Activated CD4-positive, alpha-beta memory T cell treated with anti-CD3 and anti-CD28 coated beads, Interleukin-2, amount 10 ng/mL, durations not matched to agents 7 days and 5 days (primary cell): ENCODE data around the gene LSM8. TPM values are rescaled to one million over a fixed set of nuclear protein-coding genes. Genes with fewer than 3 reads are reported as not detected.
"Not testable (repeated sequence)": the region's sequence is repeated elsewhere in the genome, so short reads cannot be mapped to it uniquely, and the experiment has no call there.

Source experiments
- CTCF ChIA-PET: fragments of 350-600 bp; sonication (Branson Sonifier 250); formaldehyde crosslinking; loops from one replicate; lab custom pipeline; 2021; ENCODE audit warnings: antibody characterized with exemption, inconsistent platforms; lab: Charles Lee
- POLR2A ChIA-PET: fragments of 350-600 bp; sonication (Branson Sonifier 250); formaldehyde crosslinking; loops from one replicate; lab custom pipeline; 2021; ENCODE audit warnings: antibody characterized with exemption; lab: Charles Lee
- DNase-seq: peaks from one replicate; pipeline ENCODE4 v3.0.0-alpha.2; 2020
- H3K27ac Mint-ChIP-seq: one replicate; pipeline ENCODE4 v1.8.0; 2021; ENCODE audit warnings: mild to moderate bottlenecking, mixed read lengths
- H3K27me3 Mint-ChIP-seq: one replicate; pipeline ENCODE4 v1.8.0; 2021; ENCODE audit warnings: mixed read lengths
- H3K36me3 Mint-ChIP-seq: one replicate; pipeline ENCODE4 v1.8.0; 2021; ENCODE audit warnings: low read depth, mixed read lengths
- H3K4me1 Mint-ChIP-seq: one replicate; pipeline ENCODE4 v1.8.0; 2021; ENCODE audit warnings: mixed read lengths
- H3K4me3 Mint-ChIP-seq: one replicate; pipeline ENCODE4 v1.8.0; 2021; ENCODE audit warnings: mild to moderate bottlenecking, mixed read lengths
- H3K9me3 Mint-ChIP-seq: one replicate; pipeline ENCODE4 v1.8.0; 2021; ENCODE audit warnings: mixed read lengths
- total RNA-seq, 2 experiments: library from RNA; stranded (reverse); gene quantifications; one replicate each; pipeline ENCODE4 v1.2.3, GENCODE V29; 2021

LSM8 gene
- total RNA-seq = 10 to 100 TPM; 51.3 to 51.8 TPM

DNA sequence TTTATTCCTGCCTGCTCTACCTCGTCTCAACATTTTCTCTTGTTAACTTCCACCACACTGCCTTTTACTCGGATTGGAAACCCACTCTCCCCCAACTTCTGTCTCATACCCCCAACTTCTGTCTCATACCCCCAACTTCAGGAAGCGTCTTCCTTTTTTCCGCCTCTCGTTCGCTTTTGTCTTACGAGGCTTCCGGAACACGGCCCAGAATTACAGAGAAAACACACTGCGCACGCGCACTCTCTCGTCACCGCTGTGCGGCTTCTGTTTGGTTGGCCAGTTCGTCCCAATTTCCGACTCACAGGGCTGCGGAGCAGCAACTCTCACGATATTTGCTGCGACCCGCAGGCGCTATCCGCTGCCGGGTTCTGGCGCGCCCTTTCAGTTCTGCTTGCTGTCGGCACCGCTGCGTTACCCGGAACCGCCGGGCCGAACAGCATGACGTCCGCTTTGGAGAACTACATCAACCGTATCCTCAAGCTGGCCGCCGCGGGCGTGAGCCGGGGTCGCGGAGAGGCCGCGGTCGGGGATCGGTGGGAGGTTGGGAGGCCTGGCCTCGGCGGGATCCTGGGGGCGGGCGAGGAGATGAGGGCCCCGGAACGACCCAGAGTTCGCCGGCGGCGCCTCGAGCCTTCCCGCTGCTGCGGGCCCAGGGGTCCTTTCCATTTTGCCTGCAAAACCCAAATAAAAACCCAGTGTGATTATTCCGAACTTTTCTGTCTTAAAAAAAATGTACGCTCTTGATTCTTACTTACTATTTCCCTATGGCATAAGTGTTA, at the start of gene LSM8:
TSS of gene LSM8 (plus strand) at position 379 of the 779 bp plus-strand sequence. CDS start at position 439, 60 bp downstream.
- POLR2A ChIA-PET = interaction anchor here (1.2 to 1.6 kb wide), 4 partner anchors 8 to 13 kb away, joined by 3 to 6 read pairs (median 5); no protein-coding TSS in a partner anchor
- H3K27me3 Mint-ChIP-seq = no peaks in the 10 kb centered on the region
- peak within 1 kb of the TSS; percentile 97 for H3K4me3 Mint-ChIP-seq
- H3K4me1 Mint-ChIP-seq = peaks cover 36% of the 10 kb centered on the region
- CTCF ChIA-PET = no interaction called here
- no peaks in the 10 kb centered on the region for H3K9me3 Mint-ChIP-seq
- H3K27ac Mint-ChIP-seq = peak within 1 kb of the TSS; percentile 98
- H3K36me3 Mint-ChIP-seq = peaks cover 40% of the 10 kb centered on the region
- DNase-seq = peak; percentile 98

DNA sequence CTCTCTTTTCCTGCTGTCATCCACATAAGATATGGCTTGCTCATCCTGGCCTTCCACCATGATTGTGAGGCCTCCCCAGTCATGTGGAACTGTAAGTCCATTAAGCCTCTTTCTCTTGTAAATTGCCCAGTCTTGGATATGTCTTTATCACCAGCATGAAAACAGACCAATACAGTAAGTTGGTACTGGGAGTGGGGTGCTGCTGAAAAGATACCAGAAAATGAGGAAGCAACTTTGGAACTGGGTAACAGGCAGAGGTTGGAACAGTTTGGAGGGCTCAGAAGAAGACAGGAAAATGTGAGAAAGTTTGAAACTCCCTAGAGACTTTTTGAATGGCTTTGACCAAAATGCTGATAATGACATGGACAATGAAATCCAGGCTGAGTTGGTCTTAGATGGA, 49.5 kb upstream of the LSM8 start:
- H3K36me3 Mint-ChIP-seq, CTCF ChIA-PET, H3K9me3 Mint-ChIP-seq, H3K4me1 Mint-ChIP-seq, DNase-seq, POLR2A ChIA-PET, H3K27me3 Mint-ChIP-seq, H3K4me3 Mint-ChIP-seq, H3K27ac Mint-ChIP-seq: not testable (repeated sequence)

DNA sequence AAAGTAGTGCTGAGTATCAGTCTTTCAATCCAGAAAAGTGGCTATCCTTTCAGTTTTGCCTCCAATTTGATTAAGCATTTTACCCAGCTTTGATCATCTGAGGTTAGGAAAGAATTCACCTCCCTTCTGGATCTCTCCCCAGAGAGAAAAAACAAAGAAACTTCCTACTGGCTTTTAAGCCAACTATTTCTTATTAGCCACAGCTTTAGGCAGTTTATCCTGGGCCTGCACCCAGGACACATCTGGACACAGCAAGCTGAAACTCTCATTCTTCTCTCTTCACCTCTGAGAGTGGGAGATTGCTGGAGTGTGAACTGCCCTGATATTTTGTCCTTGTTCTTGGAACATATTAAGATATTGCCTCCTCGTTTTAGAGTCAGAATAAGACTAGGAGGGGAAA, 43.5 kb upstream of the LSM8 start:
- Mint-ChIP-seq H3K27me3 (peaks cover 5% of the 10 kb centered on the region), H3K4me3 (no peak overlapping the region), H3K4me1 (no peaks in the 10 kb centered on the region), H3K27ac (no peak overlapping the region), H3K36me3 (no peaks in the 10 kb centered on the region), H3K9me3 (no peaks in the 10 kb centered on the region)
- POLR2A ChIA-PET = no interaction called here
- DNase-seq = no peak
- CTCF ChIA-PET = no interaction called here

DNA sequence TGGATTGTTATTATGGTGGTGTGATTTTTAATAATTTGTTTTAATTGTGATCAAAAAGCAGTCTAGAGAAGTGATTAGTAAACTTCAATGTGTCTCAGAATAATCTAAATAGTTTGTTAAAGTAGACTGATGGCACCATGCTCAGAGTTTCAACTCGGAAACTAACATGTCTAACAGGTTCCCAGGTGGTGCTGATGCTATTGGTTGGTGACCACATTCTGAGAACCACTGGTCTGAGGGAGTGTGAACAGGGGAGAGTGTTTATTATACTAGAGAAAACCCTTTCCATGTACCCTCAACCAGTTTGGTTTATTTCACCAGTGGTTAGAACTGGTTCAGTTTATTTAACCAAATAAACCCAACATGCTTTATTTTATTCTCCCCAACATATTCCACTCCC, 42.0 kb upstream of the LSM8 start:
- DNase-seq = no peak
- Mint-ChIP-seq H3K4me1 (no peaks in the 10 kb centered on the region), H3K27me3 (peaks cover 5% of the 10 kb centered on the region), H3K4me3 (no peak overlapping the region), H3K9me3 (no peaks in the 10 kb centered on the region), H3K36me3 (no peaks in the 10 kb centered on the region), H3K27ac (no peak overlapping the region)
- CTCF ChIA-PET = no interaction called here
- POLR2A ChIA-PET = no interaction called here

DNA sequence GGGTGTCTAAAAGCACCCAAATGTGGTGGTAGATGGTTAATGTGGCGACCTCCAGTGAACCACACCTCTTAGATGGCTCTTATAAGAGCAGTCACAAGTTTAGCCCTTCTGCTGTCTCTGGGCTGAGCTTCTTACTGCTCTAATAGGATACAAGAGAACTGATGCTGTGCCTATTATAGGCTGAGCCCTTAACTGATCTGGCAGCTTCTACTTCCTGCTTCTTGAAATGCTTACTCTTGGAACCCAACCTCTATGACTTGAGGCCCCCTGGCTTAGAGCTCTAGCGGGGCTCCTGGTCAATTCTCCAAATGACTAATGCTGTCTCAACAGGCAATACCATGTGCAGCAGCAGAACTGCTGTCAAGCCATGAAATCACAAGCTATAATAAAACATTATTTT, 35.0 kb upstream of the LSM8 start:
- Mint-ChIP-seq H3K27me3 (peaks cover 13% of the 10 kb centered on the region), H3K4me1 (no peaks in the 10 kb centered on the region), H3K36me3 (no peaks in the 10 kb centered on the region), H3K27ac (no peak overlapping the region), H3K4me3 (no peak overlapping the region), H3K9me3 (no peaks in the 10 kb centered on the region)
- POLR2A ChIA-PET = no interaction called here
- CTCF ChIA-PET = interaction anchor here (1.5 kb wide), 1 partner anchor 12 kb away, joined by 3 read pairs; no protein-coding TSS in a partner anchor
- DNase-seq = no peak

DNA sequence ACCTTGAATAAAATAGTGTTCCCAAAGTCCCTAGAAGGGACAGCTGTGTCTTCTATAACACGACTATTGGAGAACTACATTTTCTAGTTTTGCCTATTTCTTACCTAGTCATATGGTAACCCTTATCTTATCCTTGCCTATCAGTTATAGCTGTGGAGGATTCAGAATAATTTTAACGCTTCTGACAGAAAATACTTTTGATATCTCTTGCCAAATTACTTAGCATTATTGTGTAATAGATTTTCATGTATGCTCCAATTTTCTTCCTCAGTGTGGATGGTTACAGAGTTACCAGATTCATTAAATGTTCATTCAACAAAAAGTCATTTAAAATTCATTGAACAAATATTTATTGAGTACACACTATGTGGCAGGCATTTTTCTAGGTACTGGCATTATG, 34.6 kb upstream of the LSM8 start:
- no peak for DNase-seq
- Mint-ChIP-seq H3K27me3 (peaks cover 16% of the 10 kb centered on the region), H3K4me3 (no peak overlapping the region), H3K27ac (no peak overlapping the region), H3K36me3 (no peaks in the 10 kb centered on the region), H3K4me1 (no peaks in the 10 kb centered on the region), H3K9me3 (no peaks in the 10 kb centered on the region)
- POLR2A ChIA-PET = no interaction called here
- CTCF ChIA-PET = interaction anchor here (1.5 kb wide), 1 partner anchor 11 kb away, joined by 3 read pairs; no protein-coding TSS in a partner anchor

DNA sequence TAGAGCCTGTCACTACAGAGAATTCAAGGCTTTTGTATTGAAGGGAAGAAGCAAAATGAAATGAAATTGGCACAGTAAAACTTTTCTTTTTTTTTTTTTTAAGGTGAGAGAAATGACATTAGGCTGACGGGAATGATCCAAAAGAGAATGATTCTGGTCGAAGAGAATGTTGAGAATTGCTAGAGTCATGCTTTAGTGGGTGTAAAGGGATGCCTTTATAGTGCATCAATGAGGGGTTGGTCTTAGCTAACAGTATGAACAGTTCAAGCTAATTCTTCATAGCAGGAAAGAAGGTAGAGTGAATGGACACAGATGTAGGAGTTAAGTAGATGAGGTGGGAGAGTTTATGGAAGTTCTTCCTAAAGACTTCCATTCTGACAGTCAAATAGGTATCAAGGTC, 32.3 kb upstream of the LSM8 start:
- H3K9me3 Mint-ChIP-seq = no peaks in the 10 kb centered on the region
- no peaks in the 10 kb centered on the region for H3K36me3 Mint-ChIP-seq
- peaks cover 25% of the 10 kb centered on the region for H3K27me3 Mint-ChIP-seq
- no peak overlapping the region for H3K27ac Mint-ChIP-seq
- no peaks in the 10 kb centered on the region for H3K4me1 Mint-ChIP-seq
- H3K4me3 Mint-ChIP-seq = no peak overlapping the region
- CTCF ChIA-PET = interaction anchor here (1.4 kb wide), 2 partner anchors 47 to 692 kb away, joined by 4 read pairs; no protein-coding TSS in a partner anchor
- POLR2A ChIA-PET = no interaction called here
- no peak for DNase-seq

DNA sequence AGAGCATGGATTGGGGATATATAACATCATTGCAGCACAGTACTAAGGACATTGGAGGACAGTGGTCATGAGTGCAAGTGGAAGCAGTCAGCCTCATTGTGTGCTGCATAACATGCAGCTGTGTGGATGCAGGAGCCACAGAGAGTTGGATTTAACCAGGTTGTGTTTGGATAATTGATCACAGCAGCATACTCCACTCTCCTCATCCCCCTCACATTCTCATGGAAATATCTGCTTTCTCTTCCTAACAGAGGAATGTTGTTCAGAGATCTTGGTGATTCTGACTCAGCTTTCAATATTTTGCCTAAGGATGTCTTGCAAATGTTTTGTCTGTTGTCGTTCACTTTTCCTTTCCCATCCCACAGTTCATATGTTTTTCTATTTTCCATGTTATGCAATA, 31.8 kb upstream of the LSM8 start:
- Mint-ChIP-seq H3K27ac (no peak overlapping the region), H3K9me3 (no peaks in the 10 kb centered on the region), H3K27me3 (peaks cover 25% of the 10 kb centered on the region), H3K36me3 (no peaks in the 10 kb centered on the region), H3K4me1 (no peaks in the 10 kb centered on the region), H3K4me3 (no peak overlapping the region)
- CTCF ChIA-PET = interaction anchor here (1.4 kb wide), 2 partner anchors 46 to 693 kb away, joined by 4 read pairs; no protein-coding TSS in a partner anchor
- no peak for DNase-seq
- POLR2A ChIA-PET = no interaction called here

DNA sequence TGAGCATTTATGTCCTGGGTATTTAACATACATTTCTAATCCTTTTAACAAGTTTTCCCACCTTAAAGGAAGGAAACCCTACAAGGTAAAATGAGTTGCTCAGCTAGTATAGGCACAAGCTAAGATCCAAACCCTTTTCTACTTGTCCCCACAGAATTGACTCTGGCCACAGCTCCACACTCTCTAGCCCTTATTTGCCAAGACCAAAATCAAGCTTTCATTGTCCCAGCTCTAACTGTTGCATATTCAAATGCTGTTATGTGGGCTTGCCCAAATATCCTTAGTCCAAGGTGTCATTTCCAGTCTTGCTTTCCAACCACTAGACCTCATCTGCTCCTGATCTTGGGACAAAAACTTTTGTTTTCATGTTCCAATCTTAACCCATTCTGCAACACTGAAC, 31.3 kb upstream of the LSM8 start:
- Mint-ChIP-seq H3K9me3 (no peaks in the 10 kb centered on the region), H3K4me3 (no peak overlapping the region), H3K27ac (no peak overlapping the region), H3K4me1 (no peaks in the 10 kb centered on the region), H3K27me3 (peaks cover 25% of the 10 kb centered on the region), H3K36me3 (no peaks in the 10 kb centered on the region)
- POLR2A ChIA-PET = no interaction called here
- no peak for DNase-seq
- CTCF ChIA-PET = interaction anchor here (1.4 kb wide), 2 partner anchors 46 to 693 kb away, joined by 4 read pairs; no protein-coding TSS in a partner anchor

DNA sequence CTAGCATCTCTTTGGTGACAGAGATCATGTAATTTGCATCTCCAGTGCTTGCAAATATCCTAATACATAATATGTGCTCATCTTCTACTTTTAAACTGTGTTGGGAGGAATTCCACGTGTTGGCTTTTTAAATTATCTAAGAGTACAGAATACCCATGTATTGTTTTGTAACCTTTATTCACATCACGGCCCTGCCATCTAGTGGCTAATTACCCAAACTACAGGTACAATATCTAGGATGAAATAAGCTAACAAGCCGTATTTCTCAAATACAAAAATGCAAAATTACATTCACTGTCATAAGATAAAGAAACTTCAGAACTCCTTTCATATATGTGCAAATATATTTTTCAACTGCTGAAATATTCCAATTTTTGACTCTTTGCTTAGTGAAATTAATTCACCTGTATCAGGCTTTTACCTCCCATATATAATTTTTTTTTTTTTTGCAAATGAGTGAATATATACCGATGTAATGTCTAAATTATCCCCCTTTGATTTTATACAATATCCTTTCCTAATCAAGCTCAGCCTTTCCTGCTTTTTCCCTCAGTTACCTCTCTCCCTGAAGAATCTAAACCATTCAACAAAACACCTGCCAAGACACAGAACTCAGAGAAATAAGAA, 30.3 kb upstream of the LSM8 start:
- H3K27me3 Mint-ChIP-seq = peaks cover 25% of the 10 kb centered on the region
- peaks cover 4% of the 10 kb centered on the region for H3K36me3 Mint-ChIP-seq
- POLR2A ChIA-PET = no interaction called here
- H3K4me1 Mint-ChIP-seq = no peaks in the 10 kb centered on the region
- no peak for DNase-seq
- no peak overlapping the region for H3K27ac Mint-ChIP-seq
- CTCF ChIA-PET = interaction anchor here (0.7 to 2.0 kb wide), 4 partner anchors 9 to 57 kb away, joined by 3 to 8 read pairs (median 4); no protein-coding TSS in a partner anchor
- peaks cover 3% of the 10 kb centered on the region for H3K9me3 Mint-ChIP-seq
- H3K4me3 Mint-ChIP-seq = no peak overlapping the region

DNA sequence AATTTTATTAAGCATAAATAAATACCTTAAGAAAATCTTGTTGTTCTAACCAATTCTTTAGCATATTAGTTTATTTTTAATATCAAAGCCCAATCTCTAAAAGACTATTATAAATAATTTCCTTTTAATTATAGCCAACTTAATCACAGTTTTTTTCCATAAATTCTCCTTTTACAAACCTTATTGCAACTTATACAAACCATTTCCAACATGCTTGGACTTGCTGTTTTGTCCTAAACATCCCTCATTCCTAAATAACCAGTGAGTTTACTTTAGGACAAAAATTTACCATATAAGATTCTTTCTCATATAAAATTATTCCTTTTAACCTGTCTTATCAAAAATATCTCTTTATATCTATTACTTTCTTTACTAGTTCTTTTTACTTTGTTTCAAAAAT, 25.2 kb upstream of the LSM8 start:
- Mint-ChIP-seq H3K27ac (no peak overlapping the region), H3K27me3 (peaks cover 20% of the 10 kb centered on the region), H3K4me3 (no peak overlapping the region), H3K4me1 (no peaks in the 10 kb centered on the region), H3K36me3 (peaks cover 4% of the 10 kb centered on the region), H3K9me3 (peaks cover 5% of the 10 kb centered on the region)
- no peak for DNase-seq
- POLR2A ChIA-PET = no interaction called here
- CTCF ChIA-PET = interaction anchor here (1.8 kb wide), 1 partner anchor 13 kb away, joined by 3 read pairs; no protein-coding TSS in a partner anchor

DNA sequence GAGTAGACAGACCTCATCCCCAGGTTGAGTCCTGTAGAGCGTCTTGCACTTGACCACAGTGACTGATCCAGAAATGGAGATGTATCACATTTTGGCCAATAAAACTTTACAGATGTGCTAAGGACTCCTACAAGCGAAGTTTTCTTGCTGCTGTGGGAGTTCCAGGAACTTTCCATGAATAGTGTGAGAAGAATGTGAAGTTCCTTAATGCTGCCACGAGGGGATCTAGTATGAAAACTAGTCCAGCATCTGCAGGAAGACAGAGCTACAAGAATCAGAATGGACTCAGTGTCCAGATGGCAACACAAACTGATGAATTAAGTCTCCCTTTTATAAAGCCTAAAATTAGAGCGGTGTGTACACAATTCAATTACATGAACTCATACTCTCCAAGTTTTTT, 14.8 kb upstream of the LSM8 start:
- Mint-ChIP-seq H3K4me3 (no peak overlapping the region), H3K9me3 (no peaks in the 10 kb centered on the region), H3K27me3 (peaks cover 18% of the 10 kb centered on the region), H3K4me1 (peaks cover 8% of the 10 kb centered on the region), H3K27ac (no peak overlapping the region), H3K36me3 (no peaks in the 10 kb centered on the region)
- ChIA-PET POLR2A (no interaction called here), CTCF (interaction anchor here (0.6 kb wide), 1 partner anchor 103 kb away, joined by 3 read pairs; no protein-coding TSS in a partner anchor)
- no peak for DNase-seq

DNA sequence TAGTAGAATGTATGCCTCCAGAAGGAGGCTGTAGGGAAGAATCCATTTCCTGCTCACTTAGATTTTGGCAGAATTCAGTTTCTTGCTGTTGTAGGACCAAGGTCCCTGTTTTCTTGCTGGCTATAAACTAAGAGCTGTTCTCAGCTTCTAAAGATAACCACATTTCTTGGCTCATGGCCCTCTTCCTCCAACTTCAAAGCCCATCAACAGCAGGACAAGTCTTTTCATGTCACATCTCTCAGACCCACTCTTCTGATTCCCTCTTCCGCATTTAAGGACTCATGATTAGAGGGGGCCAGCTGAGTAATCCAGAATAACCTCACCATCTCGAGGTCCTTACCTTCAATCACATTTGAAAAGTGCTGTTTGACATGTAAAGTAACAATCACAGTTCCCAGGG, 8.2 kb upstream of the LSM8 start:
- no peak overlapping the region for H3K27ac Mint-ChIP-seq
- no peaks in the 10 kb centered on the region for H3K36me3 Mint-ChIP-seq
- H3K4me3 Mint-ChIP-seq = no peak overlapping the region
- ChIA-PET POLR2A (interaction anchor here (1.3 kb wide), 1 partner anchor 9 kb away, joined by 3 read pairs; no protein-coding TSS in a partner anchor), CTCF (no interaction called here)
- no peak for DNase-seq
- H3K4me1 Mint-ChIP-seq = no peaks in the 10 kb centered on the region
- no peaks in the 10 kb centered on the region for H3K9me3 Mint-ChIP-seq
- peaks cover 8% of the 10 kb centered on the region for H3K27me3 Mint-ChIP-seq
